Cerebellar nuclear complex (tissue), 1 donor: ENCODE data around the gene DAGLA.

ENCODE experiments used
- DNase-seq, 2 experiments: peaks; one replicate each; lab custom pipeline; 2025; lab: John Stamatoyannopoulos, UW

Gene DAGLA

GRCh38 chr11:61709572-61709971, 29.4 kb downstream of the DAGLA start:
- DNase-seq = no peak

DNA sequence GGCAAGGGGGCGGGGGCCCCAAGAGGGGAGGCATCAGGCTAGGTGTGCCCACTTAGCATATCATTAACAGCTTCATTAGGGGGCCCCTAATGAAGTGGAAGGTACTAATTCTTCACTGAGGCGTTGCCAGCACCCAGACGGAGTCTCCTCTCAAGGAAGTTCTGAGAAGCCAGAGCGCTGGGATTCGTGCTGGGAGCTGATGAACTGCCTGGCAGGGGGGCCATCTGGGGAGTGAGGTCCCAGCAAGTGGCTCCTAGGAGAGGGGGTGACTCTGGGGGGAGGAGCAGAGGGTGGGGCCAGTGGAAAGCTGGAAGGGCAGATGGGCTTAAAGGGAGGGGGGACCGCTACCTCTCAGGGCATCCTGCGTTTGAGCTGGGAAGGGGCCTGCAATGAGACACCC, 29.8 kb downstream of the DAGLA start:
- DNase-seq = no peak

- no peak for DNase-seq
Observed at GRCh38 chr11:61711037-61711436, 30.8 kb downstream of the DAGLA start.

DNA sequence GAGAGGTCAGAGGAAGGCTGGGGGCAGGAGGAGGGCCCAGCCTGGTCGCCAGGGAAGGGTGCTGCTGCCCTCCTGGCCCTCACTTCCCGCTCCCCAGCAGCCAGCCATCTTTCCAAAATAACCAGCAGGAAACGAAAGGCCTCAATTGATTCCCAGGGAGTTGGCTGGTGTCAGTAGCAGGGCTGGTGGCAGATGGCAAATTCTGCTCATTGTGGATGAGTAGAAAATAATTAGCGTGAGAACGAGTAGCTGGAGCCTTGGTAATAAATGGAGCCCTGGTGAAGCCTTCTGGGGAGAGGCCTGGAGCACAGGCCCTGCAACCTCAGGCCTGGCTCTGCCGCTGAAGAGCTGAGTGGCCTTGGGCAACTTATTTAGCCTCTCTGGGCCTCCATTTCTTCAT, 31.3 kb downstream of the DAGLA start:
- peak; percentile 64 to 94 for DNase-seq

DNA sequence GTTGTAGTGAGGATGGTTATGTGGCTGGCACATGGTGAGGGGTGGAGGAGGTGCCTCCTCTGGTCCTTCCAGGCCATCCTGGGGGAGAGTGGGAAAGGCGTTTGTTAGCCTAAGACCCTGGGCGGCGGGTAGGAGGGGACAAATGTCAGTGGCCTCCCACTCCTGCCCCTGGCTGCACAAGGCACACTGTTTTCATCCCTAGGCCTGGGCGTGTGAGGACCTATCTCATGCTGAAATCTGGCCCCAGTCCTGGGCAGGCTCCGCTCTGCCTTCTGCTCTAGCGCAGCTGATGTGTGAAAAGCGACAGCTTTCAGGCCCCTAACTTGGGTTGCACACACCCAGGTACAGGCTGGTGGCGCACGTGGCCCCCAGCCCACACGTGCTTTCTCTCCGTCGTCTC, 32.1 kb downstream of the DAGLA start:
- no peak for DNase-seq

DNA sequence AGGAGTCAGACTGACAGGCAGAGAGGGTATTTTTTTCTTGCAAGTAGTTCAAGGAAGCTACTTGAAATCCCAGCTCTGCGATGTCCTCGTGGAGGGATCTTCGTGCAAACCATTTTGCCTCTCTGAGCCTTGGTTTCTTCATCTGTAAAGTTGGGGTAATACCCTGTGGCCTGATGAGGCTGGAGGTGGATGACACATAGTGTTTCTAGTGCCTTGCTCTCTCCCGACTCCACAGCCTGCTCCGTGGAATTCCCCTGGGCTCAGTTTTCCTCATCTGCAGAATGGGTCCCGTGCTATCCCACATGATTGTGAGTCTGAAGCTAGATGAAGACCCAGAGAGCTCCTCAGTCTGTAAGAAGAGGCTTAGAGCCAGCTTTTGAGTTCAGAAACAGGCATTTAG, 32.7 kb downstream of the DAGLA start:
- DNase-seq = no peak

- DNase-seq = no peak
Observed at GRCh38 chr11:61713464-61713863, 33.3 kb downstream of the DAGLA start.

DNA sequence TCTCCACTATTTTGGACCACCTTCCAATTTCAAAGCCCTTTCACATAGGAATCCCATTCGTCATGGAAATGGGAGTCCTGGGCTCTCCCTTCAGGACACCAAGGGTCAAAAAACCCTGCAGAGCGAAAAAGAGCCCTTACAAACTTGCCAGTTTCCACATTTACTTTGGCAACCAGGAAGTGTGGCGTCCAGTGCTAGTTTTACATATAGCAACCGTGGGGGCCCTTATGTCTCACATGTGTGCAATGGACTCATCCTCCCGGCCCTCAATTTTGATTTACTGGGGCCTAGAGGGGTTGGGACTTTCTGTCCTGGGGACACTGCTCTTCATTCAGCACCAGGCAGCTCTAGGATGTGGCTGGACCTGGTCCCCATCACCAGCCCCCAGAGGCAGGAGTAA, 33.7 kb downstream of the DAGLA start:
- DNase-seq = no peak

DNA sequence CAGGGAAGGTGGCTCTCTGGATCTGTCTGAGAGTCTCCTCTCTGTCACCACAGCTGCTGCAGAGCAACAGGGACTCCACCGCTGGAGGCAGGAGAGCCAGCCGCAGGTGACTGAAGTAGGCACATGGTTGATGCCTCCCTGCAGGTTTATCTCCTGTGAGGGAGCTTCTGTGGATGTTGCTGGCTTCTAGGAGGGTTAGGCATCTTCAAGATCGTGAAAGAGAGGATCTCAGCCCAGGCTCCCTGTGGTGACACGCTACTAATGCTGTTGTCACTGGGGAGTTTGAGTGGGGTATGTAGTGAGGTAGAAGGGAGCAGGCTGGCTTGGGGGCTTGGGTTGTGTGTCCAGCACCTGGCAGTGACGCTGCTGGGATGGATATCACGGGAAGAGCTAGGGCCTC, 34.1 kb downstream of the DAGLA start:
- no peak for DNase-seq

DNA sequence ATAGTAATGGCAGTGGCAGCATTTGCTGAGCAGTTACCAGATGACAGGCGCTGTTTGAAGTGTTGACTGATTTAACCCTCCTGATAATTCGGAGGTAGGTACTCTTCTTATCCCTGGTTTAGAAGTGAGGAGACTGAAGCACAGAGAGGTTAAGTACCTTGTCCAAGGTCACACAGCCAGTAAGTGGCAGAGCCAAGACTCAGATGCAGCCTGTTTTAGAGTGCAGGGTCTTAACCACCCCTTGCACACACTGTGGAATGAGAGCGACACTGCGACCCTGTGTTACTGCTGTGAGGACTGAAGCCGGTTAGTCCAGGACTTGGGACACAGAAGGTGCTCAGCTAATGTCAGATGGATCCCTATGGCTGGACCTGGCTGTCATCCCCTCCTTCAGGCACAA, 34.7 kb downstream of the DAGLA start:
- no peak for DNase-seq

GRCh38 chr11:61715867-61716266, 35.7 kb downstream of the DAGLA start:
- no peak for DNase-seq

DNA sequence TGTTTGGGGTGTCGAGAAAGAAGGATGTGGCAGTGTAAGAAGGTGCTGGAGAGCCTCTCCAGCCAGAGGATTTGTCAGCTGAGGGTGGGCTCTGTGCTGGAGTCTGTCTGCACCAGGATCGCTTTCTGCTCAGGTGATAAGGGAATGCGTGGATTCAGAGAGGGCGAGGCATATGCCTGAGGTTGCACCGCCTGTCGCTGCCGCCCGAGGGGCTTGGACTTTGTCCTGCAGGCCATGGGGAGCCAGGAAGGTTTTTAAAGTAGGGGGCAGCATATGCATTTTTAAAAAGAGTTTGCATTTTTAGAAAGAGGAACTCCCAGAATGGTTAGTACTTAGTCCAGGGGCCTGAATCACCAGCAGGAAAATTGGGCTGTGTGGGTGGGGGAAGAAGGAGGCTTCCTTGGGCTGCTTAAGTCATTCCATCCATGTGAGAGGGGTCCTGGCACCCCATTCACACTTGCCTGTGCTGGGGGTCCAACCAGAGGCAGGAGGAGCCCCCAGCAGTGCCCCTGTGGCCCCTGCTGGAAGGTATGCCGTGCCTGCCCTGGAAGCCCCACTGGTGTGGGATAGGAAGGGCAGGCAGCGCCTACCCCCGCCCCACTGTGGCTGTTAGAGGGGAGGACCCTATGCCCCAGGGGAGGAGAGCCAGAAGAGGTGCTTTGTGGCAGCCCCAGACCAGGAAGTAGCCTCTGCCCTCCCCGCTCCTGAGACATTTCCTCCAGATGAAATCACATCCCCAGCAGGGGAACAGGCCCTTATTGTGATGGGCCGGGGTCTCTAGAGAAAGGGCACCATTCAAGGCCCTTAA, 36.5 kb downstream of the DAGLA start:
- DNase-seq = no peak

DNA sequence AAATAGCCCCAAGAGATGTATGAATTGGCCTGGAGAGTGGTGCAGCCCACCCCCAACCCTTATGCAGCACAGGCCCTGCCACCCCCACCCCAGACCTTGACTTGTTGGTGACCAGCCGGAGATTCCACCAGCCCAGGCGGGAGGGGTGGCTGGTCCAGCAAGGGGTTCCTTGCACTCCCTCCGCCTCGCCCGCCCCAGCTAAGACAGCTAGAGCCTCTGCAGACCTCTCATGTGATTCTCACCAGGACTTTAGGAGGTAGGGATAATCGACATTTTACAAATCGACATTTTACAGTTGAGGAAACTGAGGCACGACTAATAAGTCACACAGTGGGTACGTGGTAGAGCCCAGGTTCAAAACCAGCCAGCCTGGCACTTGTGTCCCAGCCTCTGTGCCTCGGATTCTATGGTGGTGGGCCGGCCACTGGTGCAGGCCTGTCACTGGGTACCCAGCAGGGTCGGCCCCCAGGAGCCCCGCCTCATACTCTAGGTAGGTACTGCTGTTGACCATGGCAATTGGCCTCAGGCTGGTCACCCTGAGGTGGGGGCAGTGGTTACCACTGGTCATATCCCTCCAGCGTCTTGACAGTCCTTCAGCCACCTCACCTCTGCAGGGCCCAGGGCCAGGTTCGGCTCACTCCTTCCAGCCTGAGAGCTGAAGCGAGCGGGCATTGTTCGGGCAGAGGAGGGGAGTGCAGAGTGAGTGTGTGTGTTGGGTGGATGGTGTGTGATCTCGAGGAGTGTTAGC, 37.3 kb downstream of the DAGLA start:
- DNase-seq = no peak

GRCh38 chr11:61718046-61718531, 37.9 kb downstream of the DAGLA start:
- DNase-seq = no peak

GRCh38 chr11:61718621-61719302, 38.6 kb downstream of the DAGLA start:
- DNase-seq = no peak

GRCh38 chr11:61719978-61720377, 39.8 kb downstream of the DAGLA start:
- DNase-seq = no peak

- no peak for DNase-seq
Observed at GRCh38 chr11:61720597-61720996, 40.4 kb downstream of the DAGLA start.

DNA sequence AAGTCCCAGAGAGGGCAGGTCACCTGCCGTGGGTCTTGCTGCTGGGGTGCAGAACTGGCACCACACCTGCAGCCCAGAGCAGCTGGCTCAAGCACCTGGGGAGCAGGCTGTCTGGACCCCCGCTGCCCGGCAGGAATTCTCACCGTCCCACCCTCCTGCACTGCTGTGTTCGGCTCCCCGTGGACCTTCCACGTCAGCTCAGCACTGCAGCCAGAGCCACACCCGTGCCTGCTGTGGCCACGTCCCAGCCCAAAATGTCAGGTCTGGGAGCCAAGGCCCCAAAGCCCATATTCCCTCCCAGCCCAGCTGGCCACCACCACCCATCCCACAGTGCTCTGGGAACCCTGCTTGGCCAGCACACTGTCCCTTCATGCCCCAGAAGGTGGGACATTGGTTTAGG, 44.2 kb downstream of the DAGLA start:
- no peak for DNase-seq

GRCh38 chr11:61725781-61726231, 45.6 kb downstream of the DAGLA start:
- no peak for DNase-seq

DNA sequence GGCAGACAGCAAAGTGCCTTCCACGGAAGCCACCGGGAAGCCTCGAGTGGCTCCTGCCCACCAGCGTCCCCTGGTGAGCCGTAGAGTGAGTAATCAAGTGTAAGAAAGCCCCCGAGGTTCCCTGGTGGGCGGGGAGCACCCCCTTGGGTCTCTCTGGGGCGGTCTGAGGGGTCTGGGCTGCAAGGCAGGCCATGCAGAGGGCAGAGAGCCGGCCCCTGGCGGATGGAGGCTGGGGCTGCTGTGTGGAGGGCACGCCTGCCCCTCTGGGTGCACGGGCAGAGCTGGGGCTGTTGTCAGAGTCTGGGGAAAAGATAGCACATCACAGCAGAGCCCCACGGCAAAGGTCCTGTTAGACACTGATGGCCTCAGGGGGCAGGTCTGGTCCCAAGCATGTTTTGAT, 46.6 kb downstream of the DAGLA start:
- DNase-seq = no peak

DNA sequence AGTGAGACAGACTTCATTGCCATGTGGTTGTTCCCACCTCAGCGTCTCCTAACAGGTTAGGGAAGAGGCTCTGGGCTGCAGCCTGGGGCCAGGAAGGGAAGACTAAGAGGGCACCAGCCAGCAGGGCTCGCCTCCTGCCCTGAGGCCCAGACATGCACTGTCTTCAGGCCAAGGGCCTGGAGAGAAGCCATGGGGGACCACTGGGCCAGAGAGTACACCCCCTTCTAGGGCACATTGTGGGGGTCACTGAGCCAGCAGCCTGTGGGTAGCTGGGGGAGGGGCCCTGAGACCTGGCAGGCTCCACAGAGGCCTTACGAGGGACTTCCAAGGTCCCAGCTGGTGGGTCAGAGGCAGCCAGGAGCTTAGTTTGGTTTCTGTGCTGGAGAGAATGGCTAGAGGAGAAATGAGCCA, 47.2 kb downstream of the DAGLA start:
- peak in 1 of 2 experiments; percentile 70 for DNase-seq

DNA sequence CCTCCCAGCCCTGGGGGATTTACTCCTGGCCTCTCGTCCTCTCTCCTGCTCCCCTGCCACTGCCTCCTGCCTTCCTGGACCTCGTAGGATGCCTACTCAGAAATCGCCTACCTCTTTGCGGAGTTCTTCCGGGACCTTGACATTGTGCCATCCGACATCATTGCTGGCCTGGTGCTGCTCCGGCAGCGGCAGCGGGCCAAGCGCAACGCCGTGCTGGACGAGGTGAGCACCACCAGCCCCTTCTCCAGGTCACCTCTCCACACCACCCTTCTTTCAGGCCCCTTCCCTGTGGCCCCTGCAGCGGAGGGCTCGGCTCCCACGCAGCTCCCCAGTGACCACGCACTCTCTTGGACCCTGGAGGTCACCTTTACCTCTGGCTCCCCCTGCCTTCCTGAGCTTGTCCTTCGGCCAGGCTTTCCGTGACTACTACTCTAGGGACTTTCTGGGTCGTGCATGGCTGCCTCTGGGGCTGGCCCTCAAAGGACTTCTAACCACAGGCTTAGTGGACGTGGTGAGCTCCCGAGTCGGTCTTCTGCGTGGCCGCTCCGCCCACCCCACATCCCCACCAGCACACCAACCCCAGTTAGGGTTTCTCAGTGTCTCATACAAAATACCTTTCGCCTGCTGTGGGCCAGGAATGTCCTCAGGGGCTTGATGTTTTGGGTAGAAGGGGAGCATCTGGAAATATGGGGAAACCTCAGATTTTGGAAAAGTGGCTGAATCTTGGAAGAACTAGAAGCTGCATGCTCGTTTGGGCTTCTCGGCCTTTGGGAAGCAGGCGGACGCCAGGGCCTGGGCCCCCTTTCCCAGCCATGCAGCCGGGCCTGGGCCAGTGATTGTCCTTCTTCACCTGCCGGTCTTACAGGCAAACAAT, 48.1 kb downstream of the DAGLA start:
- no peak for DNase-seq
